ENCODE measurements around the gene SHKBP1. TPM values are rescaled to one million over a fixed set of nuclear protein-coding genes. Genes with fewer than 3 reads are reported as not detected.
"Not testable (repeated sequence)": the region's sequence is repeated elsewhere in the genome, so short reads cannot be mapped to it uniquely, and the experiment has no call there.

SHKBP1 gene
- total and polyA plus RNA-seq, 8 donors: 15.8 to 102 (median 73.4) TPM

DNA sequence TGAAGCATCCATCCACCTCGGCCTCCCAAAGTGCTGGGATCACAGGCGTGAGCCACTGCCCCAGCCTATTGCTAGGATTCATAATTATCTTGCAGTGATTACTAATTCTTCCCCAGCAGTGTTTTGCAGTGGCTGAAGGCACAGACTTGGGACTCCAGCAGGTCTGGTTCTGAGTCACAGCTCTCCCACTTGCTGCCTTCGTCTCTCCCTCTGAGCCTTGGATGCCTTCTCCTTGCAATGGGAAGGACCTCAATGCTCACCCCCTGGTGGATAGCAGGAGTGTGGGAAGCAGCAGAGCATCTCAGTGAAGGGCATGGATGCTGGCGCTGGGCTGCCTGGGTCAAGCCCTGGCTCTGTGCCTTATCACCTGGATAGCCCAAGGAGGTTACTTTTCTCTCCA lies 37.6 kb upstream of the SHKBP1 start:
- no peak for DNase-seq
- peaks cover 0 to 8% (median 3%) of the 10 kb centered on the region in 4 donors for H3K4me1 ChIP-seq
- H3K9me3 ChIP-seq: peaks cover 0 to 7% (median 4%) of the 10 kb centered on the region in 4 donors
- TF ChIP-seq POLR2AphosphoS5 (IDR thresholded peaks at IDR 0.05) (no peak), POLR2A (IDR thresholded peaks at IDR 0.05) (no peak), EP300 (IDR thresholded peaks at IDR 0.05) (no peak)
- TF ChIP-seq, protein P1, sequence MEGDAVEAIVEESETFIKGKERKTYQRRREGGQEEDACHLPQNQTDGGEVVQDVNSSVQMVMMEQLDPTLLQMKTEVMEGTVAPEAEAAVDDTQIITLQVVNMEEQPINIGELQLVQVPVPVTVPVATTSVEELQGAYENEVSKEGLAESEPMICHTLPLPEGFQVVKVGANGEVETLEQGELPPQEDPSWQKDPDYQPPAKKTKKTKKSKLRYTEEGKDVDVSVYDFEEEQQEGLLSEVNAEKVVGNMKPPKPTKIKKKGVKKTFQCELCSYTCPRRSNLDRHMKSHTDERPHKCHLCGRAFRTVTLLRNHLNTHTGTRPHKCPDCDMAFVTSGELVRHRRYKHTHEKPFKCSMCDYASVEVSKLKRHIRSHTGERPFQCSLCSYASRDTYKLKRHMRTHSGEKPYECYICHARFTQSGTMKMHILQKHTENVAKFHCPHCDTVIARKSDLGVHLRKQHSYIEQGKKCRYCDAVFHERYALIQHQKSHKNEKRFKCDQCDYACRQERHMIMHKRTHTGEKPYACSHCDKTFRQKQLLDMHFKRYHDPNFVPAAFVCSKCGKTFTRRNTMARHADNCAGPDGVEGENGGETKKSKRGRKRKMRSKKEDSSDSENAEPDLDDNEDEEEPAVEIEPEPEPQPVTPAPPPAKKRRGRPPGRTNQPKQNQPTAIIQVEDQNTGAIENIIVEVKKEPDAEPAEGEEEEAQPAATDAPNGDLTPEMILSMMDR (IDR thresholded peaks at IDR 0.05): no peak
- no peak overlapping the region for H3K4me3 ChIP-seq
- 60 to 76% (median 65%) methylated on average over 4 of the region's 4 CpGs for WGBS, 5 donors
- H3K27me3 ChIP-seq: no peaks in the 10 kb centered on the region
- intact Hi-C loops (cut with DNase I; ENCODE audit: low total_unique reads): no loop called here
- no peak overlapping the region for H3K27ac ChIP-seq
- peaks cover 0 to 6% (median 2%) of the 10 kb centered on the region in 4 donors for H3K36me3 ChIP-seq

DNA sequence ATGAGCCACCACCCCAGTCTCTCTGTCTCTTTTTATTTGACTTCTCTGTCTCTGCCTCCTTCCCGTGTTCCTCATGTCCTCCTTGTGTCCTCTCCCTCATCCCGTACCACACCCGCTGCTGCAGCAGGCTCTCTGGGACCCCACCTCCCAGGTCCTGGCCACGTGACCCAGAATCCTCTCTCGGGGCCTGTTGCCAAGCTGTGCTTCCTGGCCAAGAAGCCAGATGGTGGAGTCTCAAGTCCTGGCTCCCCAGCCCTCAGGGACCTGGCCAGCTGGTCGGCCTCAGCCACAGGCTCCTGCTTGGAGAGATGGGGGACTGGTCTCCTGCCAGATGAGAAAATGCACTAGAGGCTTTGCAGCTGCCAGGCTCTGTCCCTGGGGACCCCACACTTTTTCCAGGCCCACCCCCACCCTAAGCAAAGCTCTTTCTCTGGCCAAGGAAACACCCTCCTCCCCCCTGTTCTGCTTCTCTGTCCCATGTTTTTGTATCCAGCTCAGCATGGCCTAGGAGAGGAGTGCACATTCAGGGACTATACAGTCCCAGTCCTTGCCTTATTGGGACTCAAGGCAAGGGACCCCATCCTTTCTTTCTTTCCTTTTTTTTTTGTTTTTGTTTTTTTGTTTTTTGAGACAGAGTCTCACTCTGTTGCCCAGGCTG lies 34.3 kb upstream of the SHKBP1 start:
- H3K9me3 ChIP-seq: peaks cover 0 to 5% (median 0%) of the 10 kb centered on the region in 4 donors
- H3K4me3 ChIP-seq: no peak overlapping the region
- intact Hi-C loops (cut with DNase I; ENCODE audit: low total_unique reads): no loop called here
- TF ChIP-seq, protein P1 (IDR thresholded peaks at IDR 0.05): no peak
- TF ChIP-seq POLR2A (IDR thresholded peaks at IDR 0.05) (no peak), POLR2AphosphoS5 (IDR thresholded peaks at IDR 0.05) (no peak), EP300 (IDR thresholded peaks at IDR 0.05) (no peak)
- DNase-seq: peak; percentile 32 to 90
- WGBS, 5 donors: 45 to 52% (median 48%) methylated on average over 6 of the region's 6 CpGs
- H3K4me1 ChIP-seq: peaks cover 0 to 8% (median 3%) of the 10 kb centered on the region in 4 donors
- no peaks in the 10 kb centered on the region for H3K27me3 ChIP-seq
- no peak overlapping the region for H3K27ac ChIP-seq
- no peaks in the 10 kb centered on the region for H3K36me3 ChIP-seq

DNA sequence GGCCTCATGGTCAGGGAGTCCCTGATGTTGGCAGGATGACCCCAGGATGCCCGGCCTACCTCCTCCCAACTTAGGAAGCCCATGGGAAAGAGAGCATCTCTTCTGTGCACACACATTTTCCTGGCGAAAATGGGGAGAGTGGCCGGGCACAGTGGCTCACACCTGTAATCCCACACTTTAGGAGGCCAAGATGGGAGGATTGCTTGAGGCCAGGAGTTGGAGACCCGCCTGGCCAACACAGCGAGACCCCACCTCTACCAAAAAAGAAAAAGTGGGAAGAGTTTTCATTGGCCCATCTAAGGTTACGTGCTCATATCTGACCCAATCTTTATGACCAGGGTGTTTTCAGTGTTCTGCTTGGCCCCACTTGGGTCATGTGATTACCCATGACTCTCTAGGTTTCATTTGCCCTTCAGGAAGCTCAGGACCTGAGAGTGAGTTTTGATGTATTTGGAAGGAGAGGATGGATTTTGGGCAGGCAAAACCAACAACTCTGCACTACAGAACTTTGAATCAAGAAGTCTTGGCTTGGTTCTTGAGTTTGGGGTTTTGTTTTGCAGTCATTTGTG lies 33.6 kb upstream of the SHKBP1 start:
- WGBS, 5 donors: 85 to 96% (median 91%) methylated on average over 6 of the region's 6 CpGs

DNA sequence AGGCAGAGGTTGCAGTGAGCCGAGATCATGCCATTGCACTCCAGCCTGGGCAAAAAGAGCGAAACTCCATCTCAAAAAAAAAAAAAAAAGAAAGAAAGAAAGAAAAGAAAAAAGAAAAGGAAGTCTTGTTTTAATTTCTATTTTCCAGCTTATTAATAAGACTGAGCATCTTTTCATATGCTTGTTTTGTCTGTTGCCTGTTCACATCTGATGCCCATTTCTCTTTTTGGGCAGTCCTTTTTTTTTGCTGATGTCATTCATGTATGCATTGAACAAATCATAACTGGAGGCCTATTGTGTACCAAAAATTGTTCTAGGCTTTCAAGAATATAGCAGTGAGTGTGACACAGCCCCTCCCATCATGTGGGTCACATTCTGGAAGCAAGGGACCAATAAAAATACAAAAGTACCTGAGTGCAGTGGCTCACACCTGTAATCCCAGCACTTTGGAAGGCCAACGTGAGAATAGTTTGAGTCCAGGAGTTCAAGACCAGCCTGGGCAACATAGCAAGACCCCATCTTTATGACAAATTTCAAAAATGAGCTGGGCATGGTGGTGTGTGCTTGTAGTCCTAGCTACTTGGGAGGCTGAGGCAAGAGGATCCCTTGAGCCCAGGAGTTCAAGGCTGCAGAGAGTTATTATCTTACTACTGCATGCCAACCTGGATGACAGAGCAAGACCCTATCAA lies 30.4 kb upstream of the SHKBP1 start:
- Histone ChIP-seq H3K27me3 (peaks cover 0 to 33% (median 6%) of the 10 kb centered on the region in 3 donors), H3K4me1 (peaks cover 0 to 18% (median 11%) of the 10 kb centered on the region in 4 donors)
- not testable (repeated sequence) for H3K9me3 ChIP-seq, DNase-seq, H3K36me3 ChIP-seq, H3K4me3 ChIP-seq, H3K27ac ChIP-seq
- 77 to 85% (median 83%) methylated on average over 3 of the region's 3 CpGs for WGBS, 5 donors
- intact Hi-C loops (cut with DNase I; ENCODE audit: low total_unique reads): loop anchor here (5.0 kb wide), 1 partner anchor 86 kb away; no protein-coding TSS in a partner anchor

More for the DNA sequence above, 33.6 kb upstream of the SHKBP1 start:
- H3K27ac ChIP-seq: no peak overlapping the region
- peaks cover 0 to 5% (median 0%) of the 10 kb centered on the region in 4 donors for H3K9me3 ChIP-seq
- no peaks in the 10 kb centered on the region for H3K36me3 ChIP-seq
- no peak for TF ChIP-seq EP300 (IDR thresholded peaks at IDR 0.05)
- no peak for TF ChIP-seq POLR2AphosphoS5 (IDR thresholded peaks at IDR 0.05)
- TF ChIP-seq, protein P1 (IDR thresholded peaks at IDR 0.05): no peak
- TF ChIP-seq POLR2A (IDR thresholded peaks at IDR 0.05): no peak
- intact Hi-C loops (cut with DNase I; ENCODE audit: low total_unique reads): no loop called here
- H3K4me3 ChIP-seq: no peak overlapping the region
- DNase-seq: no peak
- peaks cover 0 to 3% (median 0%) of the 10 kb centered on the region in 3 donors for H3K27me3 ChIP-seq
- peaks cover 0 to 8% (median 3%) of the 10 kb centered on the region in 4 donors for H3K4me1 ChIP-seq

DNA sequence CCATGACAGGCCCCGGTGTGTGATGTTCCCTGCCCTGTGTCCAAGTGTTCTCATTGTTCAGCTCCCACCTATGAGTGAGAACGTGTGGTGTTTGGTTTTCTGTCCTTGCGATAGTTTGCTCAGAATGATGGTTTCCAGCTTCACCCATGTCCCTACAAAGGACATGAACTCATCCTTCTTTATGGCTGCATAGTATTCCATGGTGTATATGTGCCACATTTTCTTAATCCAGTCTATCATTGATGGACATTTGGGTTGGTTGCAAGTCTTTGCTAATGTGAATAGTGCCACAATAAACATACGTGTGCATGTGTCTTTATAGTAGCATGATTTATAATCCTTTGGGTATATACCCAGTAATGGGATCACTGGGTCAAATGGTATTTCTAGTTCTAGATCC lies 29.5 kb upstream of the SHKBP1 start:
- H3K9me3 ChIP-seq, H3K36me3 ChIP-seq, DNase-seq, H3K27ac ChIP-seq, H3K4me3 ChIP-seq: not testable (repeated sequence)
- 74 to 90% (median 84%) methylated on average over 4 of the region's 4 CpGs for WGBS, 5 donors
- intact Hi-C loops (cut with DNase I; ENCODE audit: low total_unique reads): loop anchor here (5.0 kb wide), 1 partner anchor 85 kb away; no protein-coding TSS in a partner anchor
- peaks cover 0 to 17% (median 10%) of the 10 kb centered on the region in 4 donors for H3K4me1 ChIP-seq
- H3K27me3 ChIP-seq: peaks cover 0 to 41% (median 6%) of the 10 kb centered on the region in 3 donors
